ENCODE measurements around the gene DENND4C.

Gene DENND4C

DNA sequence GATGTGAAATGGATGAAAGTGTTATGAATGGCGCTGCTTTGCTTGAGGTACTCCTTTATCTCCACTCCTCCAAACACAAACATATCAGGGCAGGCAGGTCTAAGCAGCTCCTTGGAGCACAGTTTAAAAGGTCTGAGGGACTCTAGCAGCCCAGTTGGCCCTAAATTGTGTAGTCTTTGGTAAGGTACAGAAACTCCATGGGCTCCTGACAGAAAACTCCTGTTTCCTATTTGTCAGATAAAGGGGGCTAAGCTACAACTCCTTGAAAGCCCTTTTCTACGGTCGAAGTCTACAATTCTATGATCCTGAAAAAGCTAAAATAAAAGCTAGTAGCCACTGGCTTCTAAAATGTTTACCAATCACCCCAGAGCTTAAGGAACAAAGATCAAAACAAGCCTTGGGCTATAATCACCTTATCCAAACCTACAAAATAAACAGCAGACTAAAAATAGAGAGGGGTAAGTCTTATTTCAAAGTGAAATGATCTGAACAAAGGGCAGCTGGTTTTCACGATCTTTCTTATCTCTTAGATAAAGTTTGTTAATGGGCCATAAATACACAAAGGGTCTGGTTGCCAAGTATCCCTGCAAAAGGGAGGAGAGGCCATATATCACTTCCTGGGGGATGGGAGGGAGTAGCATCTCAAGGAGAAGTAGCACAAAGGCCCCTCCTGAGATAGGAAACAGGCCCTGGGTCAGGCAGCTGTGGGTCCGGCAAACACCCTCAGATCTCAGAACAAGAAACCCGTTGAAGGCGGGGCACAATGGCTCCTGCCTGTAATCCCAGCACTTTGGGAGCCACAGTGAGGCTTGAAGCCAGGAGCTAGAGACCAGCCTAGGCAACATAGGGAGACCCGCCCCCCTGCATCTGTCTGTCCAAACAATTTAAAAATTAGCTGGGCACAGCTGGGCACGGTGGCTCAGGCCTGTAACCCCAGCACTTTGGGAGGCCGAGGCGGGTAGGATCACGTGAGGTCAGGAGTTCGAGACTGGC, 28.3 kb upstream of the DENND4C start:
- no peaks in the 10 kb centered on the region for H3K27me3 ChIP-seq (ENCODE audit: low read depth, low read length)
- no peaks in the 10 kb centered on the region for H3K9me3 ChIP-seq (ENCODE audit: insufficient read depth, low read length)
- no peaks in the 10 kb centered on the region for H4K20me1 ChIP-seq (ENCODE audit: insufficient read depth, low read length)
- H3K79me2 ChIP-seq (ENCODE audit: low read length): no peaks in the 10 kb centered on the region
- no peak for TF ChIP-seq EZH2phosphoT487 (IDR thresholded peaks at IDR 0.05; ENCODE audit: low read depth)
- no peak for TF ChIP-seq CTCF (IDR thresholded peaks at IDR 0.05; ENCODE audit: low read depth, low read length)
- no peak overlapping the region for H3K4me2 ChIP-seq (ENCODE audit: low read length)
- no peaks in the 10 kb centered on the region for H3K4me1 ChIP-seq (ENCODE audit: low read length)
- no peak overlapping the region for H3K27ac ChIP-seq (ENCODE audit: low read length)
- no peak overlapping the region for H2AFZ ChIP-seq (ENCODE audit: low read depth, low read length)
- no peak overlapping the region for H3K9ac ChIP-seq (ENCODE audit: low read length)
- H3K36me3 ChIP-seq (replicated peaks; ENCODE audit: low read depth, low read length): no peaks in the 10 kb centered on the region
- H3K4me3 ChIP-seq (ENCODE audit: low read length): no peak overlapping the region

DNA sequence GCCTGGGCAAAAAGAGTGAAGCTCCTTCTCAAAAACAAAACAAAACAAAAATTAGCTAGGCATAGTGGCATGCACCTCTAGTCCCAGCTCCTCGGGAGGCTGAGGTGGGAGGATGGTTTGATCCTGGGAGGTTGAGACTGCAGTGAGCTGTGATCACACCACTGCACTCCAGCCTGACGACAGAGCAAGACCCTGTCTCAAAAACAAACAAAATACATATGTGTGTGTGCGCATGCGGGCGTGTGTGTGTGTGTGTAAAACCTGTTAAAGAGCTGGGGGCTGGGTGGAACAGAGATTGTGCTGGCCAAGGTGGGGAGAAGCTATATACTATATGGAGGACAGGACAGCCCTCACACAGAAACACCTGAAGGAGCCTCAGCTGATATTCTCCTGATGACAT, 27.4 kb upstream of the DENND4C start:
- no peak overlapping the region for H3K9ac ChIP-seq (ENCODE audit: low read length)
- no peaks in the 10 kb centered on the region for H4K20me1 ChIP-seq (ENCODE audit: insufficient read depth, low read length)
- H3K4me2 ChIP-seq (ENCODE audit: low read length): no peak overlapping the region
- H3K9me3 ChIP-seq (ENCODE audit: insufficient read depth, low read length): no peaks in the 10 kb centered on the region
- no peak overlapping the region for H3K4me3 ChIP-seq (ENCODE audit: low read length)
- TF ChIP-seq CTCF (IDR thresholded peaks at IDR 0.05; ENCODE audit: low read depth, low read length): no peak
- TF ChIP-seq EZH2phosphoT487 (IDR thresholded peaks at IDR 0.05; ENCODE audit: low read depth): no peak
- no peaks in the 10 kb centered on the region for H3K79me2 ChIP-seq (ENCODE audit: low read length)
- H3K27ac ChIP-seq (ENCODE audit: low read length): no peak overlapping the region
- H3K36me3 ChIP-seq (replicated peaks; ENCODE audit: low read depth, low read length): no peaks in the 10 kb centered on the region
- no peak overlapping the region for H2AFZ ChIP-seq (ENCODE audit: low read depth, low read length)
- H3K27me3 ChIP-seq (ENCODE audit: low read depth, low read length): no peaks in the 10 kb centered on the region
- H3K4me1 ChIP-seq (ENCODE audit: low read length): no peaks in the 10 kb centered on the region

GRCh38 chr9:19208653-19209052, 21.8 kb upstream of the DENND4C start:
- Histone ChIP-seq H4K20me1 (ENCODE audit: insufficient read depth, low read length) (no peaks in the 10 kb centered on the region), H2AFZ (ENCODE audit: low read depth, low read length) (no peak overlapping the region), H3K9ac (ENCODE audit: low read length) (no peak overlapping the region), H3K27ac (ENCODE audit: low read length) (no peak overlapping the region), H3K4me3 (ENCODE audit: low read length) (no peak overlapping the region), H3K9me3 (ENCODE audit: insufficient read depth, low read length) (no peaks in the 10 kb centered on the region), H3K36me3 (replicated peaks; ENCODE audit: low read depth, low read length) (no peaks in the 10 kb centered on the region), H3K4me2 (ENCODE audit: low read length) (no peak overlapping the region), H3K4me1 (ENCODE audit: low read length) (peaks cover 7% of the 10 kb centered on the region), H3K27me3 (ENCODE audit: low read depth, low read length) (no peaks in the 10 kb centered on the region), H3K79me2 (ENCODE audit: low read length) (no peaks in the 10 kb centered on the region)
- TF ChIP-seq EZH2phosphoT487 (IDR thresholded peaks at IDR 0.05; ENCODE audit: low read depth) (no peak), CTCF (IDR thresholded peaks at IDR 0.05; ENCODE audit: low read depth, low read length) (no peak)

GRCh38 chr9:19209188-19209587, 21.3 kb upstream of the DENND4C start:
- Histone ChIP-seq H3K79me2 (ENCODE audit: low read length) (no peaks in the 10 kb centered on the region), H3K9ac (ENCODE audit: low read length) (no peak overlapping the region), H3K4me1 (ENCODE audit: low read length) (peaks cover 7% of the 10 kb centered on the region), H2AFZ (ENCODE audit: low read depth, low read length) (no peak overlapping the region), H3K4me3 (ENCODE audit: low read length) (no peak overlapping the region), H4K20me1 (ENCODE audit: insufficient read depth, low read length) (no peaks in the 10 kb centered on the region), H3K27ac (ENCODE audit: low read length) (no peak overlapping the region), H3K4me2 (ENCODE audit: low read length) (peak overlapping the region; percentile 0; the same call in 1 of the 2 replicates), H3K9me3 (ENCODE audit: insufficient read depth, low read length) (no peaks in the 10 kb centered on the region), H3K27me3 (ENCODE audit: low read depth, low read length) (no peaks in the 10 kb centered on the region), H3K36me3 (replicated peaks; ENCODE audit: low read depth, low read length) (no peaks in the 10 kb centered on the region)
- TF ChIP-seq EZH2phosphoT487 (IDR thresholded peaks at IDR 0.05; ENCODE audit: low read depth) (no peak), CTCF (IDR thresholded peaks at IDR 0.05; ENCODE audit: low read depth, low read length) (no peak)
